ENCODE results near the gene RANBP3.

DNA sequence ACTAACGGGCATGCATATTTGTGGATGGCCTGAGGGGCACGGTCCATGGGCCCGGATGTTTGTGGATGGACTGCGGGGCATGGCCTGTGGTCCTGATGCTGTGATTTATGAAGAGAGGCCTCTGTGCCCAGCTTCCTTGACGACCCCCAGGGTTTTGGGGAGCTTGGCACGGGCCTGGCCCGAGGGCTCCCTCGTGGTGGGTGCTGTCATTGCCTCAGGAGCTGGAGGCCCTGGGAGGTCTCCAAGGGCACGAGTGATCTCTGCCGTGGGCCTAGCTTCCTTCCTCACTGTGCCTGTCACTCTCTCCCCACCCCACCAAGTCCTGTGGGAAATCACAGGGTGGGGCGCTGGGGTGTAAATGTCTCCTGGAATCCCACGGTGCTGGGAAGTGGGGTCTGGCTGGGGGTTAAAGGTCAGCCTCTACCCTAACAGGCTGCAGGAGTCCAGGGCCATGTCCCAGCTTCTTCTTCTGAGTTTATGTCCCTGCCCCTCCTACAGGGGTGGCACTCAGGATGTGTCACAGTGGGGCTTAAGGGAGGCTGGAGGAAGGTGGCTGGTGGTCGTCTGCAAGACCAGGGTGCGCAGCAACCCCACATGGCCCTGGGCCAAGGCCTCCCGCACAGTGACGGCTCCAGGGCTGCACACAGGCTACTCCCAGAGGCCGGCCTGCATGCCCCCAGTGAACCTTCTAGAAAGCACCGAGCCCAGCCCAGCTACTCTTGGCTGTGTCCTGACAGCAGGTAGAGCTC is 27.6 kb upstream of the RANBP3 start:
- TF ChIP-seq, protein P1, sequence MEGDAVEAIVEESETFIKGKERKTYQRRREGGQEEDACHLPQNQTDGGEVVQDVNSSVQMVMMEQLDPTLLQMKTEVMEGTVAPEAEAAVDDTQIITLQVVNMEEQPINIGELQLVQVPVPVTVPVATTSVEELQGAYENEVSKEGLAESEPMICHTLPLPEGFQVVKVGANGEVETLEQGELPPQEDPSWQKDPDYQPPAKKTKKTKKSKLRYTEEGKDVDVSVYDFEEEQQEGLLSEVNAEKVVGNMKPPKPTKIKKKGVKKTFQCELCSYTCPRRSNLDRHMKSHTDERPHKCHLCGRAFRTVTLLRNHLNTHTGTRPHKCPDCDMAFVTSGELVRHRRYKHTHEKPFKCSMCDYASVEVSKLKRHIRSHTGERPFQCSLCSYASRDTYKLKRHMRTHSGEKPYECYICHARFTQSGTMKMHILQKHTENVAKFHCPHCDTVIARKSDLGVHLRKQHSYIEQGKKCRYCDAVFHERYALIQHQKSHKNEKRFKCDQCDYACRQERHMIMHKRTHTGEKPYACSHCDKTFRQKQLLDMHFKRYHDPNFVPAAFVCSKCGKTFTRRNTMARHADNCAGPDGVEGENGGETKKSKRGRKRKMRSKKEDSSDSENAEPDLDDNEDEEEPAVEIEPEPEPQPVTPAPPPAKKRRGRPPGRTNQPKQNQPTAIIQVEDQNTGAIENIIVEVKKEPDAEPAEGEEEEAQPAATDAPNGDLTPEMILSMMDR (IDR thresholded peaks at IDR 0.05; ENCODE audit: low read length): no peak
- no peak for TF ChIP-seq EZH2 (IDR thresholded peaks at IDR 0.05; ENCODE audit: borderline replicate concordance, low read length)
